KOPT-K1 (cell line): ENCODE measurements around the gene TEX28.
"Not testable (repeated sequence)": the region's sequence is repeated elsewhere in the genome, so short reads cannot be mapped to it uniquely, and the experiment has no call there.

ENCODE experiments used
- H3K27ac ChIP-seq: fragments of 200-600 bp; sonication (generic); 2 replicates; pipeline ENCODE4 v1.5.1; 2016; ENCODE audit warnings: antibody characterized with exemption, mild to moderate bottlenecking, low read depth, low read length; ENCODE audit not compliant: poor library complexity, severe bottlenecking
- H3K36me3 ChIP-seq: fragments of 200-600 bp; sonication (generic); 2 replicates; pipeline ENCODE4 v1.5.1; 2017; ENCODE audit warnings: antibody characterized with exemption, mild to moderate bottlenecking, low read length, moderate library complexity; ENCODE audit not compliant: insufficient read depth
- H3K9me3 ChIP-seq: fragments of 200-600 bp; sonication (generic); 2 replicates; pipeline ENCODE4 v1.5.1; 2017; ENCODE audit warnings: antibody characterized with exemption, low read length, mild to moderate bottlenecking; ENCODE audit not compliant: insufficient read depth, poor library complexity, severe bottlenecking

The TEX28 gene

GRCh38 chrX:154300816-154301215 lies 5.9 kb upstream of the TEX28 start:
- H3K36me3 ChIP-seq = no peaks in the 10 kb centered on the region
- H3K9me3 ChIP-seq = no peaks in the 10 kb centered on the region
- H3K27ac ChIP-seq = no peak overlapping the region

GRCh38 chrX:154298312-154298711 lies 3.4 kb upstream of the TEX28 start:
- Histone ChIP-seq H3K9me3 (no peaks in the 10 kb centered on the region), H3K36me3 (no peaks in the 10 kb centered on the region), H3K27ac (no peak overlapping the region)

GRCh38 chrX:154296731-154297130 lies 1.8 kb upstream of the TEX28 start:
- Histone ChIP-seq H3K36me3 (no peaks in the 10 kb centered on the region), H3K9me3 (no peaks in the 10 kb centered on the region), H3K27ac (no peak overlapping the region)

- Histone ChIP-seq H3K27ac (no peak within 1 kb of the TSS), H3K9me3 (no peaks in the 10 kb centered on the region), H3K36me3 (no peaks in the 10 kb centered on the region)
These were observed 863 bp upstream of the TEX28 start, which contains the start of gene TKTL1 for GRCh38 chrX:154295664-154296310. Gene TKTL1, plus strand, starts transcription at chrX:154295795. Its CDS starts 65 bp downstream, at chrX:154295860.

GRCh38 chrX:154286406-154286805 lies 8.5 kb downstream of the TEX28 start:
- not testable (repeated sequence) for H3K27ac ChIP-seq, H3K36me3 ChIP-seq, H3K9me3 ChIP-seq

- not testable (repeated sequence) for H3K27ac ChIP-seq, H3K36me3 ChIP-seq, H3K9me3 ChIP-seq
These were observed 10.2 kb downstream of the TEX28 start for GRCh38 chrX:154284489-154285338.

GRCh38 chrX:154269245-154269644 lies 25.7 kb downstream of the TEX28 start:
- not testable (repeated sequence) for H3K27ac ChIP-seq, H3K36me3 ChIP-seq, H3K9me3 ChIP-seq

- H3K9me3 ChIP-seq, H3K36me3 ChIP-seq, H3K27ac ChIP-seq: not testable (repeated sequence)
These were observed 31.9 kb downstream of the TEX28 start for GRCh38 chrX:154263072-154263471.

- H3K9me3 ChIP-seq, H3K36me3 ChIP-seq: not testable (repeated sequence)
These were observed 36.2 kb downstream of the TEX28 start for GRCh38 chrX:154258711-154259110.

GRCh38 chrX:154257282-154257681 lies 37.6 kb downstream of the TEX28 start, which contains the start of gene OPN1MW3:
Gene OPN1MW3, plus strand, starts transcription at chrX:154257582. Its CDS starts 38 bp downstream, at chrX:154257620.
- H3K36me3 ChIP-seq, H3K27ac ChIP-seq, H3K9me3 ChIP-seq: not testable (repeated sequence)

More at GRCh38 chrX:154258711-154259110, 36.2 kb downstream of the TEX28 start:
- H3K27ac ChIP-seq = not testable (repeated sequence)

GRCh38 chrX:154248076-154248475 lies 46.8 kb downstream of the TEX28 start:
- not testable (repeated sequence) for H3K36me3 ChIP-seq, H3K9me3 ChIP-seq, H3K27ac ChIP-seq

- H3K36me3 ChIP-seq, H3K9me3 ChIP-seq, H3K27ac ChIP-seq: not testable (repeated sequence)
These were observed 47.4 kb downstream of the TEX28 start for GRCh38 chrX:154247377-154248045.

GRCh38 chrX:154239982-154240503 lies 54.9 kb downstream of the TEX28 start:
- H3K9me3 ChIP-seq, H3K36me3 ChIP-seq, H3K27ac ChIP-seq: not testable (repeated sequence)

GRCh38 chrX:154238939-154239559 lies 55.9 kb downstream of the TEX28 start:
- H3K36me3 ChIP-seq, H3K27ac ChIP-seq, H3K9me3 ChIP-seq: not testable (repeated sequence)

- H3K9me3 ChIP-seq, H3K27ac ChIP-seq, H3K36me3 ChIP-seq: not testable (repeated sequence)
These were observed 61.3 kb downstream of the TEX28 start for GRCh38 chrX:154233620-154234019.
